ENCODE data around the gene ABLIM1. TPM values are rescaled to one million over a fixed set of nuclear protein-coding genes. Genes with fewer than 3 reads are reported as not detected.

ABLIM1 gene
- total RNA-seq, 1 experiment from 2014 or later = 79.3 TPM

- TF ChIP-seq CTCF (IDR thresholded peaks at IDR 0.05; ENCODE audit: insufficient read depth in 1 of 2, low read depth in 1 of 2, low read length in 1 of 2, severe bottlenecking in 1 of 2, unreplicated experiment in 1 of 2) = no peak
- intact Hi-C loops (cut with micrococcal nuclease; ENCODE audit: unreplicated experiment) = no loop called here
- Histone ChIP-seq H3K4me1 (peaks cover 41% of the 10 kb centered on the region), H3K4me3 (ENCODE audit: low read depth, low read length) (no peak overlapping the region), H3K27me3 (replicated peaks; ENCODE audit: control insufficient read depth, insufficient read depth, low read length) (no peaks in the 10 kb centered on the region), H3K9me3 (no peaks in the 10 kb centered on the region), H3K36me3 (ENCODE audit: control insufficient read depth, insufficient read depth, low read length) (no peaks in the 10 kb centered on the region)
- DNase-seq = no peak
- CTCF ChIA-PET = interaction anchor here (1.4 kb wide), 1 partner anchor 9 kb away, joined by 3 read pairs; no protein-coding TSS in a partner anchor
- Mint-ChIP-seq H3K27ac (ENCODE audit: unreplicated experiment) (no peak overlapping the region), H3K27me3 (ENCODE audit: insufficient read depth, unreplicated experiment) (no peaks in the 10 kb centered on the region), H3K36me3 (ENCODE audit: insufficient read depth, unreplicated experiment) (peaks cover 11% of the 10 kb centered on the region), H3K4me1 (ENCODE audit: low read depth, unreplicated experiment) (peaks cover 38% of the 10 kb centered on the region), H3K9me3 (ENCODE audit: unreplicated experiment) (no peaks in the 10 kb centered on the region), H3K4me3 (ENCODE audit: unreplicated experiment) (no peak overlapping the region)
- BruUV-seq (replicated peaks) = no TSS peak
- POLR2A ChIA-PET = no interaction called here
Measured at GRCh38 chr10:114623155-114623554, 34.9 kb downstream of the ABLIM1 start.

- Histone ChIP-seq H3K4me1 (peaks cover 20% of the 10 kb centered on the region), H3K27me3 (replicated peaks; ENCODE audit: control insufficient read depth, insufficient read depth, low read length) (no peaks in the 10 kb centered on the region), H3K4me3 (ENCODE audit: low read depth, low read length) (no peak overlapping the region), H3K9me3 (no peaks in the 10 kb centered on the region), H3K36me3 (ENCODE audit: control insufficient read depth, insufficient read depth, low read length) (no peaks in the 10 kb centered on the region)
- Mint-ChIP-seq H3K9me3 (ENCODE audit: unreplicated experiment) (peaks cover 11% of the 10 kb centered on the region), H3K27me3 (ENCODE audit: insufficient read depth, unreplicated experiment) (no peaks in the 10 kb centered on the region), H3K4me1 (ENCODE audit: low read depth, unreplicated experiment) (peaks cover 33% of the 10 kb centered on the region), H3K36me3 (ENCODE audit: insufficient read depth, unreplicated experiment) (peaks cover 17% of the 10 kb centered on the region), H3K27ac (ENCODE audit: unreplicated experiment) (no peak overlapping the region), H3K4me3 (ENCODE audit: unreplicated experiment) (no peak overlapping the region)
- intact Hi-C loops (cut with micrococcal nuclease; ENCODE audit: unreplicated experiment) = no loop called here
- TF ChIP-seq CTCF (IDR thresholded peaks at IDR 0.05; ENCODE audit: insufficient read depth in 1 of 2, low read depth in 1 of 2, low read length in 1 of 2, severe bottlenecking in 1 of 2, unreplicated experiment in 1 of 2) = no peak
- ChIA-PET POLR2A (no interaction called here), CTCF (no interaction called here)
- no TSS peak for BruUV-seq (replicated peaks)
- DNase-seq = no peak
Measured at GRCh38 chr10:114618722-114619121, 39.4 kb downstream of the ABLIM1 start.

GRCh38 chr10:114616516-114616915, 41.6 kb downstream of the ABLIM1 start:
- no peaks in the 10 kb centered on the region for H3K27me3 ChIP-seq (replicated peaks; ENCODE audit: control insufficient read depth, insufficient read depth, low read length)
- Mint-ChIP-seq H3K9me3 (ENCODE audit: unreplicated experiment) (peaks cover 11% of the 10 kb centered on the region), H3K4me1 (ENCODE audit: low read depth, unreplicated experiment) (peaks cover 32% of the 10 kb centered on the region), H3K4me3 (ENCODE audit: unreplicated experiment) (no peak overlapping the region), H3K36me3 (ENCODE audit: insufficient read depth, unreplicated experiment) (peaks cover 11% of the 10 kb centered on the region), H3K27me3 (ENCODE audit: insufficient read depth, unreplicated experiment) (no peaks in the 10 kb centered on the region), H3K27ac (ENCODE audit: unreplicated experiment) (no peak overlapping the region)
- POLR2A ChIA-PET = no interaction called here
- intact Hi-C loops (cut with micrococcal nuclease; ENCODE audit: unreplicated experiment) = no loop called here
- TF ChIP-seq CTCF (IDR thresholded peaks at IDR 0.05; ENCODE audit: insufficient read depth in 1 of 2, low read depth in 1 of 2, low read length in 1 of 2, severe bottlenecking in 1 of 2, unreplicated experiment in 1 of 2) = no peak
- no TSS peak for BruUV-seq (replicated peaks)
- no peaks in the 10 kb centered on the region for H3K9me3 ChIP-seq
- CTCF ChIA-PET = no interaction called here
- H3K4me1 ChIP-seq = peaks cover 31% of the 10 kb centered on the region
- no peaks in the 10 kb centered on the region for H3K36me3 ChIP-seq (ENCODE audit: control insufficient read depth, insufficient read depth, low read length)
- no peak overlapping the region for H3K4me3 ChIP-seq (ENCODE audit: low read depth, low read length)
- no peak for DNase-seq
